Pulmonary artery endothelial cell (primary cell): ENCODE measurements around the gene ZNF768. TPM values are rescaled to one million over a fixed set of nuclear protein-coding genes. Genes with fewer than 3 reads are reported as not detected.
"Not testable (repeated sequence)": the region's sequence is repeated elsewhere in the genome, so short reads cannot be mapped to it uniquely, and the experiment has no call there.

Experiments
- DNase-seq: peaks from one replicate; pipeline ENCODE4 v3.0.0-alpha.2; 2011; ENCODE audit warnings: low read depth, low spot score
- total RNA-seq: library from RNA; depleted of rRNA; stranded (reverse); fragments of >200 nt; gene quantifications from 2 replicates; pipeline ENCODE4 v1.2.3, GENCODE V29; 2014

Gene ZNF768
- total RNA-seq, 1 donor from 2014 or later: 21.2 TPM

DNA sequence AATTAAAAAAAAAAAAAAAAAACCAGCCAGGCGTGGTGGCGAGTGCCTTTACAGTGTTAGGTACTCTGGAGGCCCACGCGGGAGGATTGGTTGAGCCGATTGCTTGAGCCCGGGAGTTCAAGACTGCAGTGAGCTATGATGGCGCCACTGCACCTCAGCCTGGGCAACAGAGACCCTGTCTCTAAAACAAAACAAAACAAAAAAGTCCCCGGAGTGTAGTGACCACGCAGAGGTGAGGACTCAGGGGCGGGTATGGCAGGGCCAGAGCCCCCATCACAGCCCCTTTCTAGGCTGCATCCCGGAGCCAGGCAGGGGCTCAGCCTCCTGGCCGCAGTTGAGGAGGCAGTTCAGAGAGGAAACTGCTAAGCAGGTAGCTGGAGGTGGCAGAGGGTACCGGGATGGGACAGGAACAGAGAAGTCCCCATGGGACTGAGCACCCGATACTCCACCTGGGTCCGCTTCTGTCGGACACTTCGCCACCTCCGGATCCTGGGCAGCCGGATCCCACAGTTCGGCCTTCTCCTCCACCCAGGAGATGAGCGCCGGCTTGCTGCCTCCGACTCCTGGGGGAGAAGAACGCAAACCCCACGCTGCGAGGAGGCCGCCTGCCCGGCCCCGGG, 7.5 kb upstream of the ZNF768 start:
- no peak for DNase-seq

DNA sequence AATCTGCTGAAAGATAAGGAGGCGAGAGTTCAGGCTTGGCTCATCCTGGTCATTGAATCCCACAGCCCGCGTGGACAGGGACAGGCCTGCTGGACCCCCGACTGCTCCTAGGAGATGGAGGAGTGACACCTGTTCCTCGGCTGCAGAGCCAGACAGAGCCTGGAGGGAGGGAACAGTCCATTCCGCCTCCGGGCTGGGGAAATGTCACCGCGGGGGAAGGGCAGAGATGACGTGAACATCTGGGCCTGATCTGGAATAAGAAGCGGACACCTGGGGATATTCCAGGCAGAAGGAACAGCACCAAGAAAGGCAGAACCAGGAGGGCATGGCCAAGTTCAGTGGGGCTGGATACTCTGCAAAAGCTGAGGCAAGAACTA, 6.8 kb upstream of the ZNF768 start:
- DNase-seq: no peak

DNA sequence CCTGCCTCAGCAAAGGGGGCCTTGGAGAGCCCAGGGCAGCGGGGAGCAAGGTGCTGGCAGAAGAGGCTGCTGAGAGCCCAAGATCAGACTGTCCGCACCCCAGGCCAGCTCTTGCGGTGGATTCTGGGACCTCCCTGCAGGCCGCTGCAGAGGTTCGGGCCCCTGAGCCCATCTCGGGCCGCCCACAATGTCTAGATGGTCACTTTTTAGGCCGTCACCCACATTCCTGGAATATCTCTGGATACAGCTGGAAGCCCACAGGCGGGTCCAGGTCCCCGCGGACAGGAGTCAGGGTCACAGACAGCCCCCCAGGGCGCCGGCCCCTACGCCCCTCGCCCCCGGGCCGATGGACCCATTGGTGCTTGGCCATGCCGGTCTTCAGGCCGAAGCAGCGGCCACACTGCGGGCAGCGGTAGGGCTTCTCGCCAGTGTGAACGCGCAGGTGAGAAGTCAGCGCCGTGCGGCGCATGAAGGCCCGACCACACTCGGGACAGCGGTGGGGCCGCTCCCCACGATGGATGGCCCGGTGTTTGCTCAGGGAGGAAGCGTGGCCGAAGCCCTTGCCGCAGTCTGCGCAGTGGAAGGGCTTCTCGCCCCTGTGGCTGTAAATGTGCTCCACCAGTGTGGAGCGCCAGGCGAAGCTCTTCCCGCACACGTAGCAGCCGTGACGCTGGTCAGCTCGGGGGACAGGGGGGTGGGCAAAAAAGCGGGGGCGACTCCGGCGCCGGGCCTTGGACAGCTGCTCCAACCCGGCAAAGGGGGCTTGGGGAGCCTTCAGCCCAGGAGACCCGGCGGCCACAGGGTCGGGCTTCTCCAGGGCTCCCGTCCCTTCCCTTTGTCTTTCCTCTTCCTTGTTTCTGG, 6.1 kb upstream of the ZNF768 start:
- no peak for DNase-seq

DNA sequence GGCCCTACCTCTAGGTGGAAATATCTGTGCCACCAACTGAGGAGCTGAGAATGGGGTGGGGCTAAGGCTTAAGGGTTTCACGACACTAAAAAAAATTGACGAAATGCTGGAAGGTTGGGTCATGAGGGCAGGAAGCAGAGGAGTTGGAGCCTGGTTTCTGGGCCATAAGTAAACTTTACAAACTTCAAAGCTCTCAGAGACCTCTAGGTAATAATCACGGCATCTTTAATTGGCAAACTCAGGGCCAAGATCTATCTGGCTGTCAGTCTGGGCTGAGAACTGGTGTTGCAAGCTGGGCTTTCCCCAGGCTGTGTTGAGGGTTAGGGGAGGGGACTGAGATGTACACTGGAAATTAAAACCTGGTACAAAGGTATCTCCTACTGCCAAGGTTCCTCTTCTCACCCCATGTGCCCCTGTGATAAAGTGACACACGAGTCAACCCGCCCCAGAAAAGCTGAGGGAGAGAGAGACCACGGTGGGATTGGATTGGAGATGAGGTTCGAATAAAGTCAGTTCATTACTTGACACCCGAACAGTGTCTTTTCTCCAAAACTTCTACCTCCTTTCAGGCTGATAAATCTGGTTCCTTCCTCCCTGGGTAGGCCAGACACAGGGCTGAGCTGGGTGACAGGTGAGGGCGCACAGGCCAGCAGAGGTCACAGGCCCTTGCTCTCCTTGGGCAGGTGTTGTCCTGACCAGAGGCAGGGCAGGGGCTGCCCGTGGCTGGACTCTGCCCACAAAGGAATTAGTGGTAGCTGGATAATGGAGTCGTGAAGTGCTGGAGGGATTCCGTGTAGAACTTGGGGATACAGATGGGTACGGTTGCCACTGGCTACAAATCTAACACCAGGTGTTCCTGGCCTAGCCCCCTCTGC, 4.0 kb upstream of the ZNF768 start:
- no peak for DNase-seq

DNA sequence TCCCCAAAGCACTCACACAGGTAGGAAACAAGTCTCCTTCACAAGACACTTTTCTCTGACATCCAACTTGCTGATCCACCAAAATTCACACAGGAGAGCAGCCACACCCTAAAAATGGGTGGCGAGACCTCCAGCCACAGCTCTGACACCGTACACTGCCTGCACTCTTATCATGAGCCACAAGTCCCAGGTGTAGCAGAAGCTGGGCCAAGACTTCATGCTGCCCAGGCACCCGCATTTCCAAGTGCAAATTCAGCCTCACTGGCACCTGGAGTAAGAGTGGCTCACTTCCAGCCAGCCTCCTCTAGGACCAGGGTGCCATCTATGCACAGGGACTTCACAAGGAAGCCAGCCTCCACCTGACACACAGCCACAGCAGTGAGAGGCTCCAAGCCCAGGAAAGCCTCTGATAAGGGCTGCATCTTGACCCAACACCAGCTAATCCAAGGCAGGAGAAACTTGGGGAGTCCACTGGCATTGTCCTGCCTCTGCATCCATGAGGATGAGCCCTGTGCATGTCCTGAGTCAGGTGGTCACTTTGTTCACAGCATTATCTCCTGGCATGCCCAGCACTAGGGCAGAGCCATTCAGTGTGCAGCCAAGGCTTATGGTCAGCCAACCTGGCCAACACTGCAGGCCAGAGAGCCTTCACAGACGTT, 2.6 kb upstream of the ZNF768 start:
- no peak for DNase-seq

DNA sequence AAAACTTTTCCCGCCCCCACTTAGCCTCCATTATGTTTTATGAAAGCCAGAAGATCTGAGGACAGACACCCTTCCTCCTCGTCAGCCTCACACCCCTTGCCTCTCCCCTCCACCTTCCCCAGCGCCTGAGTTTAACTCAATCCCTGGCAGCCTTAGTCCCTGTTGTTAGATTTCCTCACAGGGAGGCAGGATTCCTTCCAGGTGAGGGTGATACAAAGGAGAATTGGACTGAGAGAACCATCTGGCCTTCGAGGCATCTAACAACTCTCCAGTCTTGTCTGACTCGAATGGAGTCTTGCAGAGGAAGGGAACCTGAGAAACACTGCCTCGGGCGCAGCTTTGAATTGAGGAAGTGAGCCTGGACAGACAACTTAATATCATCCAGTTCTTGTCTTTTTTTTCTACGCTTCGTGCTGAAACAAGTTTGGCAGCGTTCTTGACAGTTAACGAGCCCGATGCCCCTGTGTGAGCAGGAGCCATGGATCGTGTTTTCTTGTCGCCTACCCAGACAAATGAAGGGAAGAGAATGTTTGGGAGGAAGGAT, 1.3 kb upstream of the ZNF768 start:
- no peak for DNase-seq

DNA sequence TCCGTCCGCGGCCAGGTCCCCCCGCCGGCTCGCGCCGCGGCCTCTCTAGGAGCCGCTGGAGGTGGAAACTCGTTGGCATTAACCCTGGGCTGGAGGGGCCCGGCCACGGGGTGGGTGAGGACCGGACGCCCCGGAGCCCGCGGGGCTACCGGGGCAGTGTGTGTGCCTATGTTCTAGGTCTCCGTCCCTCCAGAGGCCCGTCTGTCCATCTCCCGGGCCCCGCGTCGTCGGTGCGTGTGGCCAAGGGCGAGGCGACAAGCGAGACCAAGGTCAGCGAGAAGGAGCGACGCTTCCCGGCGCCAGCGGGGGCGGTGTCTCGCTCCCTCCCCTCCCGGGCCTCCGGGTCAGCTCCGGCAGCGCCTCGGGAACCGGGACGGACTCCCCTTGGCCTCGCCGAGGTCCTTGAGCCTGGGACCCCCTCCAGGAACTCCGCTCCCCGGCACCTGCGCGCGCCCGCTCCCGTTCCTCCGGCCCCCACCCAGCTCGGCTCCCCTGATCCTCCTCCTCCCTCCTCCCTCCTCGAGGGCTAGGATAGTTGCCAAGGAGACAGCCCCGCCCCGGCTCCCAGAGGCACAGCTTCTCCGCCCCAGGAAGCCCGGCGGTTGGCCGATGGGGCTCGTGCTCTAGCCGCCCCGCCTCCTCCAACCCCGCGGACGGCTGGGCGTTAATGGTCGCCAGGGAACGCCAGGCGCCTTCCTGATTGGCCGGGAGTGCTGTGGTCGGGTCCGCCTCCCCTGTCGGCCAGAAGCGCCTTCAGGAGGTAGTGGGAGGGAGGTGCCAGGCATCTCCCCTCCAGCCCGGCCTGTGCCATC, 663 bp upstream of the ZNF768 start:
- peak; percentile 91 for DNase-seq

DNA sequence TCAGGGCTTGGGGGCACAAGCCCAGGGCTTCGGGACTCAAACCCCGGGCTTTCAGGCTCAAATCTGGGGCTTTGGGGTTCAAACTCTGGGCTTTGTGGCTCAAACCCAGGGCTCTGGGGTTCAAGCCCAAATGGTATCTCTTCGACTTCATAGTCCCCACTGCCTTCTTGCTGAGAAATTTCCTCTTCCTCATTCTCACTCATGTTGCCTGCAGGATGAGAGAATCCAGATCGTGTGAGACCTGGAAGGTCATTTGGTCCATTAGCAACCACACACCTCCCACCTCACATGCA, 576 bp downstream of the ZNF768 start:
- DNase-seq: no peak

DNA sequence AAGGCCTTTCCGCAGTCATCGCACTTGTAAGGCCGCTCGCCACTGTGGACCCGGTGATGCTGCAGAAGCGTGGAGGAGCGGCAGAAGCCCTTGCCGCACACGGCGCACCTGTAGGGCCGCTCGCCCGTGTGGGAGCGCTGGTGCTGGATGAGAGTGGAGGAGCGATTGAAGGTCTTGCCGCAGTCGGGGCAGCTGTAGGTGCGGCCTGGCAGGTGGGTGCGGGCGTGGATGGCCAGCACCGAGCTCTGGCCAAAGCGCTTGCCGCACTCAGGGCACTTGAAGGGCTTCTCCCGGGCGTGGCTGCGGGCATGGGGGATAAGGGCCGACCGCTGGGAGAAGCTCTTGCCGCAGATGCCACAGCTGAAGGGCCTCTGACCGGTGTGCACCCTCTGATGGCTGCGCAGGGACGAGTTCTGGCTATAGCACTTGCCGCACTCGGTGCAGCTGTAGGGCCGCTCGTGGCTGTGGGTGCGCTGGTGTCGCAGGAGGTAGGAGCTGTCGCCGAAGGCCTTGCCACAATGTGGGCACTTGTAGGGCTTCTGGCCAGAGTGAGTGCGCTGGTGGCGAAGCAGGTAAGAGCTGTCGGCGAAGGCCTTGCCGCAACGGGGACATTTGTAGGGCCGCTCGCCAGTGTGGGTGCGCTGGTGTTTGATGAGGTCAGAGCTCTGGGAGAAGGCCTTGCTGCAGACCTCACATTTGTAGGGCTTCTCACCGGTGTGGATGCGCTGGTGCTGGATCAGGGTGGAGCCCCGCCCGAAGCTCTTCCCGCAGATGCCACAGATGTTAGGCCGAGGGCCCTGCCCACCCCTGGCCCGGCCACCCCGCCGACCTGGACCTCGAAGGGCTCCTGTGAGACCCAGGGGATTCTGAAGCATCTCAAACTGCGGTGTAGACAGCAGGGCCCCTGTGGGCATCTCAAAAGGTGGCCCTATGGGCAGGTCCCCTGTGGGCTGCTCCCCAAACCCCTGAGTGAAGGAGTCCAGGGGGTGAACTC, 1.5 kb downstream of the ZNF768 start:
- no peak for DNase-seq

DNA sequence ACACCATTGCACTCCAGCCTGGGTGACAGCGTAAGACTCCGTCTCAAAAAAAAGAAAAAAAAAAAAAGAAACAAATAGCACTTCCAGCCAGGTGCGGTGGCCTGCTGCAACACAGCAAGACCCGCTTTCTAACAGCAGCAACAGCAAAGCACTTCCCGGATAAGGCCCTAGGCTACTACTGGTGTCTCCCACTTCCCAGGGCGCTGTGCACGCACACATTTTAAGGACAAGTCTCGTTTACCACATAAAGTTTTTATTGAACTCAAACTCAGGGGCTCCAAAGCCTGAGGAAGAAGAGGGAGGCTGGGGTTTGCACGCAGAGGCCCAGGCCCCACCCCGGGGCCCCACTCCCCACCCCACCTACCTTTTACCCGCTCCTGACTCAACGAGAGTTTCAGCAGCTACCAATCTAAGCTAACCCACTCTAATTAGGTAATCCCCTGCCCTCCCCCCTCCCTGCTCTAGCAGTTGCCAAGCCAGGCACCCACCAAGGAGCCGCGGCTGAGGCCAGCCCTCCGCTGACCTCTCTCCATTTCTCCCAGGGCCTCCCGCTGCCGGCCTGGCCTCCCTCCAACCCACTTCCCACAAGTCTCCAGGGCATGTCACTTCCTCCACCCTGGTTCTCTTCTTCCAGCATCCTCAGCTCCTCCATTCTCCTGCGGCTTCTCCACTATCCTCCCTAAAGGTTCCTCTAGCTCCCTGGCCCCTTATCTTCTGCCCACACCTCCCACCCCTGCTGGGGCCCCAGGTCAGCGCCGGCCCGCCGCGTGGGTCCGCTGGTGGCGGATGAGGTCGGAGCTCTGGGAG, 2.4 kb downstream of the ZNF768 start:
- no peak for DNase-seq

DNA sequence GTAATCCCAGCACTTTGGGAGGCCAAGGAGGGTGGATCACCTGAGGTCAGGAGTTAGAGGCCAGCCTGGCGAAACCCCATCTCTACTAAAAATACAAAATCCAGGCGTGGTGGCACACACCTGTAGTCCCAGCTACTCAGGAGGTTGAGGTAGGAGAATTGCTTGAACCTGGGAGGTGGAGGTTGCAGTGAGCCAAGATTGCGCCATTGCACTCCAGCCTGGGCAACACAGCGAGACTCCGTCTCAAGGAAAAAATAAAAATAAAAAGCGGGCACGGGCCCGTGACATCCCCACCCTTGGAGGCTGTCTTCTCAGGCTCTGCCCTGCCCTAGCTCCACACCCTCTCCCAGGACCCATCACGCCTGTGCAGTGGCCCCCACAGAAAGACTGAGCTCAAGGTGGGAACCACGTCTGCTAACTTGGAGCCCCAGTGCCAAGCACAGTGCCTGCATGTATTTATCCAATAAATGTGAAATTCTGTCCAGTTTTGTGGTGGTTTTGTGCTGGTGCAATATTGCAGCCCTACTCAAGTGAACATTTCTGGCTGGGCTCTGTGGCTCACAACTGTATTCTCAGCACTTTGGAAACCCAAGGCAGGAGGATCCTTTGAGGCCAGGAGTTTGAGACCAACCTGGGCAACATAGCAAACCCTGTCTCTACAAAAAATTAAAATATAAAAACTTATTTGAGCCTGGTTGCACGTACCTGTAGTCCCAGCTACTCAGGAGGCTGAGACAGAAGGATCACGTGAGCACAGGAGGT, 3.5 kb downstream of the ZNF768 start:
- not testable (repeated sequence) for DNase-seq

DNA sequence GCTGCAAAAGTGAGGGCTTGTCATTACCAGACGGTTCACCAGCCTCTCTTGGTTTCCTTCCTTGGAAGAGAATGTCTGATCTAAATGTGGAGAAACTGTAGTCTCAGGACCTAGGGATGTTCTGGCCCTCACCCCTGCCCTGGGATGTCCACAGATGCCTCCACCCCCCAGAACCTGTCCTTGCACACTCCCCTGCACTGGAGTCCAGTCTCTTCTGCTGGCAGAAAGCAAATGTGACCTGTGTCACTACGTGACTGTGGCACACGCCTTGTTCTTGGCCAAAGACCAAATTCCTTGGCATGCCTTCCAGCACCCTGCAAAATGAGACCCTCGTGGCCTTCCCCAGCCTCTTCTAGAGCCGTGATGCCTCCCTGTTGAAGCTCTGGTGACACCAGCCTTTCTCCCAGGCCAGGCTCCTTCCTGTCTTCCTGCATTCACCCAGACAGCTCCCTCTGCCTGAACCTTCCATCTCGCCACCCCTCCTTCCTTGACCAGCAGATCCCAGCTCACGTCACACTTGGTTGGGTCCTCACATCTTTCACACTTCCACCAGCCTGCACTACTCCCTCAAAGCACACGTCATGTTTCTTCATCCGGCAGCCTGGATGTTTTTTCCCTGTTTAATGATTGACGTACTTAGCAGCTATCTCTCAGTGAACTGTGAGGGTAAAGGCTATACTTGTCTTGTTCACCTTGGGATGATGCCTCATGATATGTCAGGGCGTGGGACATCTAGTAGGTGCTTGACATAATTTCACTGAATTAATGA, 4.3 kb downstream of the ZNF768 start:
- no peak for DNase-seq

DNA sequence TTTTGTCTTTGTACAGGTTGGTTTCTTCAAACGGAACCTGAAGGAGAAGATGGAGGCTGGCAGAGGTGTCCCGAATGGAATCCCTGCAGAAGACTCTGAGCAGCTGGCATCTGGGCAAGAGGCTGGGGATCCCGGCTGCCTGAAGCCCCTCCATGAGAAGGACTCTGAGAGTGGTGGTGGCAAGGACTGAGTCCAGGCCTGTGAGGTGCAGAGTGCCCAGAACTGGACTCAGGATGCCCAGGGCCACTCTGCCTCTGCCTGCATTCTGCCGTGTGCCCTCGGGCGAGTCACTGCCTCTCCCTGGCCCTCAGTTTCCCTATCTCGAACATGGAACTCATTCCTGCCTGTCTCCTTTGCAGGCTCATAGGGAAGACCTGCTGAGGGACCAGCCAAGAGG, 4.9 kb downstream of the ZNF768 start:
- no peak for DNase-seq

DNA sequence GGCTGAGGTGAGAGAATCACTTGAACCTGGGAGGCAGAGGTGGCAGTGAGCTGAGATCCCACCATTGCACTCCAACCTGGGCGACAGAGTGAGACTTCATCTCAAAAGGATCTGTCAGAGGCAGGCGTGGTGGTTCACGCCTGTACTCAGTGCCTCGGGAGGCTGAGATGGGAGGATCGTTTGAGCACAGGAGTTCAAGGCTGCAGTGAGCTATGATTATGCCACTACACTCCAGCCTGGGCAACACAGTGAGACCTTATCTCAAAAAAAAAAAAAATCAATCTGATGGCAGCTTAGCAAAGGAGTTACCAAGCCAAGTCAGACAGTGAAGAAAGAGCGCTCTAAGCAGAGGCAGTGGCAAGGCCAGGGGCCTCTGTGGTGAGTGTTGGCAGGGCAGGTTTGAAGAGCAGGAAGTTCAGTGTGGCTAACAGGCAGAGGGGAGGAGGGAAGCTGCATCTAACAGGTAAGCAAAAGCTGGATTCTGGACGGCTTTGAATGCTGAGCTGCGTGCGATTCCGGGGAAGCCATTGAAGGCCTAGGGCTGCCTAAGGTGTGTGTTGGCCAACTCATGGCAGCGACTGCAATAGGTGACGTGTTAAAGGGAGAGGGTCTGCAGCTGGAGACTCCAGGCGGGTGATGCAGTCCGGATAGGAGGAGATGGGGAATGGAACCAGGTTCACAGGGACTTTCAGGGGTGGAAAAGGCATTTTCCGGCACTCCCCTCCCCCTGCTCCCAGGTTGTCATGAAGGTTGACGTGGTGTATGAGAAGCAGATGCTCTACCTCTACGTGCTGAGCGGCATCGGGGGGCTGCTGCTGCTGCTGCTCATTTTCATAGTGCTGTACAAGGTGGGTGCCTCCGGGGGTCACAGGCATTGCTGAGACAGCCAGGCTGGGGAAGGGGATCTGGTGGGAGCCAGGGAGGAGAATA, 7.0 kb downstream of the ZNF768 start:
- no peak for DNase-seq

DNA sequence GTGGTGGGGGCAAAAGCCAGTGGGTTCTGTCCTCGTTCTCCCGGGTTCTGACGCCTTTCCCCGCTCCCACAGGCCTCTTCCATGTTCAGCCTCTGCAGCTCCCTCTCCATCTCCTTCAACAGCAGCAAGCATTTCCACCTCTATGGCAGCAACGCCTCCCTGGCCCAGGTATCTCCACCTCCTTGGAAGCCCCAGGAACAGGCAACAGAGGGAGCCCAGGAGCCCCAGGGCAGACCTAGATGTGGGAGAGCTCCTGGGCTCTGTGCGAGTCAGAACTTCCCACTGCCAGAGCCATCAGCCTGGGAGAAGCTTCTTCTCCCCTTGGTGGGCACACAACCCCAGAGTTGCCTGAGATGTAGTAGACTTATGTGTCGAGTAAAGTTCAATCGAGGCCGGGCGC, 7.8 kb downstream of the ZNF768 start:
- DNase-seq: no peak

DNA sequence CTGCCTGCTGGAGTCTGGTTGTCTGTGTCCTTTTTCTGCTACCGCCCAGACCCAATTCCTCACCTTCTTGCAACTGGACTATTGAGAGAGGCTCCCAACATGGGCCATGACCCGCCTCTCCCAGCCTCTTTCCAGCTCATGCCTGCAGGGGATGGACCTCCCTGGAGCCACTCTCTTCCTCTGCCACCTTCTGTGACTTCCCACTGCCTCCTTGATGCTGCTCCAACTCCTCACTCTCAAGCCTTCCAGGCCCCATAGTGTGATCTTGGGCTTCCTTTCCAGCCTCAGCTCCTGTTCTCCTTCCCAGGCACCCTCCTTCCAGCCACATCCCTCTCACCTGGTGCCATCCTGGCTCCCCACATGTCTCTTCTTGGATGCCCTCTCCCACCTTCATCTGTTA, 11.1 kb downstream of the ZNF768 start:
- no peak for DNase-seq
